D341Med (cell line): Measurements from ENCODE around the gene HEG1.

Experiments used
- DNase-seq: peaks from one replicate; pipeline ENCODE4 v3.0.0; 2012; ENCODE audit warnings: low spot score

HEG1 gene

DNA sequence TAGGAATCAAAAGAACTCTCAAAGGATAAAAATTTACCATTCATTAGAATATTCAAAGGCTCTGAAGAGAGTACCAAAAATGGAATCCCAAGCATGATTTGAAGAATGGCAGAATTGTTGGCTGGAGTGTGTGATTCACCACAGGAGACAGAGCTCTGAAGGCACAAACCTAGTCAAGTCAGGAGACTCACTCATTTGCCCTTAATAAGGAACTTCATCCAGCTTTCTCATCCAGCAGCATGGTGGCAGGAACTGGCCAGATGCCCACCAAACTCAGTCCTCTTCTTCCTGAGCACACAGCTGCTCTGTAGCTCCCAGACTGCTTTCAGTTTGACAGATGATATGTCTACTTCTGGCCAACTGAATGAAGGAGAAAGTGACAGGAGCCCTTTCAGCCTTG, 16.5 kb upstream of the HEG1 start:
- DNase-seq, result no peak

DNA sequence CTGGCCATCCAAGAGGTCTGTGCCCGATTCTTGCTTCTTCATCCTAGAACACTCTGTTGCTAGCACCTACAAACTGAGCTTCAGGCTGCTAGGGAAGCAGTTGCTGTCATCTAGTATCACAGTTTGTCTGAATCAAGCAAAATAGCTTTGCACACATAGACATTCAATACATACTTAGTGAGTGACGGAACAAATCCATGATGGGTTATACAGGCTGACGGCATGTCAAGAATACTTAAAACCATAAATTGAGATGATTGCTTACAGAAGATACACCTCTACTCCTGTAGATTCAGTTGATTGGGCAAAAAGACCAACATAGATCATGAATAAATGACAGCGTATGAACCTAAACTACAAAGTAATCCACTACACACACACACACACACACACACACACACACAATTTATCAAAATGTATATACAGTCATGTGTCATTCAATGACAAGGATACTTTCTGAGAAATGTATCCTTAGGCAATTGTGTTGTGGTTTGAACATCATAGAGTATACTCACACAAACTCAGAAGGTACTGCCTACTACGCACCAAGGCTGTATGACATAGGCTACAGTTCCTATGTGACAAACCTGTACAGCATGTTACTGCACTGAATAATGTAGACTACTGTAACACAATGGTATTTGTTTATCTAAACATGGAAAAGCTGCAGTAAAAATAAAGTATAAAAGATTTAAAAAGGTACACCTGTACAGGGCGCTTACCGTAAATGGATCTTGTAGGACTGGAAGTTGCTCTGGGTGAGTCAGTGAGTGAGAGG, 14.4 kb upstream of the HEG1 start:
- DNase-seq, result no peak

DNA sequence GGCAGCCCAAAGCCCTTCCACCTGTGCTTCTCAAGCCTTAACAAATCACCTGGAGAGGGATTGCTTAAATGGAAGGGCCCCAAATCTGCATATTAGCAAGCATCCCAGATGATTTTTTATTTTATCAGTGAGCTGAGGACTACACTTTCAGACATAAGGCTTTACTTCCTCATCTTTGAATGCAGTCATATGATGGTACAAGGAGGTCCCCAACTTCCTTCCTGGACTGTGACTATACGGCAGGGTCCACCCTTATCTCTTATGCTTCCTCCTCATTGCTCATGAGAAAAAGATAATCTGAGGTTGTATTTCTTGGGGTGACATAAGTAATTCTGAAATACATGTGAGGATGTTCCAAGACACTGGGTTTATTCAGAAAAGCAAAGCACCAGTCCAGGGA, 13.7 kb upstream of the HEG1 start:
- no peak for DNase-seq

DNA sequence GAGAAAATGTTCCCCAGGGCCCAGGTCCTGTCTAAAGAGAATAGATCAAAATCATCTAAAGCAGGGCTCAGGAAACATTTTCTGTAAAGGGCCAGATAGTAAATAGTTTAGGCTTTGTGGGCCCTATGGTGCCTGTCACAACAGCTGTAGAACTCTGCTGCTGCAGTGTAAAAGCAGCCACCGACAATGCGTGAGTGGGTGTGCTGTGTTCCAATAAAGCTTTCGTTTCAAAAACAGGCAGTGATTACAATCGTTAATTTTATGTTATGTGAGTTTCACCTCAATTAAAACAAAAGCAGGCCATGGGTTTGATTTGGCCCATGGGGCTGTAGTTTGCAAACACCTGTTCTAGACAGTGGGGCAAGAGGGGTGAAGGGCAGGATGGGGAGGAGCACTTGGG, 12.5 kb upstream of the HEG1 start:
- no peak for DNase-seq

DNA sequence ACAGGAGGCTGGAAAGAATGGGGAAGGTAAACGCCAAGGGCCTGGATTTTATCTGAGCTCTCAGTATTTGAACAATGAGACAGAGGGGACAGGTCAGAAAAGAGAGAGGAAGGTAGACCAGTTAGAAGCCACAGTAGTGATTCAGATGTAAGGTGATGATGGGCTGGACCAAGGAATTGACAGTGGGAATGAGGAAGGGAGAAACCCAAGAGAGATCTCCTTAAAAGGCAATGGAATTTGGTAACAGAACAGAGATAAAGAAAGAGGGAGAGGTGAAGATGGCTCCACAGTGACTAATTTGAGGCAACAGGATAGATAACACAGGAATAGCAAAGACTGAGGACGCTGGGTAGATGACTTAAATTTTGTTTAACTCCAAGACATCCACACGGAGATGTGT, 11.4 kb upstream of the HEG1 start:
- DNase-seq, result no peak

DNA sequence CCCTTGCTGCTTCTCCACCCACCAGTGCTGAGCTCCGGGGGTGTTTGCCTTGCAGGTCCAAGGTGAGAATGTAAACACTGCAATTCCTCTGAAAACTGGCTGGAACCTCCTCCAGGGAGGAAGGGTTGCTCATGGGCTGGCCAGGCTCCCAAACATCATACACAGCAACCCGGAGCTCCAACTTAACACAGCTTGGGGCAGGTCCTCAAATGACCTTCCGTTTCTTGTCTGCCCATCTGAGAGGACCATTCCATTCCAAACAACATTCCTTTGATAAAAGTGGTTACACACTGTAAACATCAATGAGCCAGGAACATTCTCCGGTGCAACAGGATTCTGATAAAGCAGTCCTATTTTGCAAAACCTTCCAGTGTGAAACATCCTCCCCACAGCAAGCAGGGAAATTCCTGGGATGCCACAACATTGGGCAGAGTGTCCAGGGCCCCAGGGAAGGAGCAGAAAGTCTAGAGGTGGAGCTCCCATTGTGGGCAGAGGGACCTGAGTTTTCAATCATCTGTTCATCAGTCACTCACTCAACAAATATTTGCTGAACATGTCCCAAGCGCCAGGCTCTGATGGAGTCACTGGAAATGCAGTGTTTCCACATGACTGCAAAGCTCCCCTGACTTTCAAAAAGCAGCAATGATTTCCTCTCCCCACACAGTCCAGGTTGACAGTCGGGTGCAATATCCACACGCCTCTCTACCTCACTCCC, 7.3 kb upstream of the HEG1 start:
- DNase-seq, result no peak

DNA sequence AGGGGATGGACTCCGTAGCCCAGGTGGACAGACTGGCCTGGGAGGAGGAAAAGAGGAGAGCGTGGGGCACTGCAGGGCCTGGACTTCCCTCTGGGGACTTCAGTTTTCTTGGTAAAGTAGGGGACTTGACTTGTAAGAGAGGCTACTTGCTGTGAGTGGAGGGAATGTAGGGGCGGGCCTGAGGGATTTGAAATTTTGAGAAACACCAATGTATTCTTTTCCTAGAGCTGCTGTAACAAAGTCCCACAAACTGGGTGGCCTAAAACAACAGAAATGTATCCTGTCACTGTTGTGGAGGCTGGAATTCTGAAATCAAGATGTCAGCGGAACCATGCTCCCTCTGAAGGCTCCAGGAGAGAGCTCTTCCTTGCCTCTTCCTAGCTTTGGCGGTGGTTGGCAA, 5.8 kb upstream of the HEG1 start:
- DNase-seq, result no peak

DNA sequence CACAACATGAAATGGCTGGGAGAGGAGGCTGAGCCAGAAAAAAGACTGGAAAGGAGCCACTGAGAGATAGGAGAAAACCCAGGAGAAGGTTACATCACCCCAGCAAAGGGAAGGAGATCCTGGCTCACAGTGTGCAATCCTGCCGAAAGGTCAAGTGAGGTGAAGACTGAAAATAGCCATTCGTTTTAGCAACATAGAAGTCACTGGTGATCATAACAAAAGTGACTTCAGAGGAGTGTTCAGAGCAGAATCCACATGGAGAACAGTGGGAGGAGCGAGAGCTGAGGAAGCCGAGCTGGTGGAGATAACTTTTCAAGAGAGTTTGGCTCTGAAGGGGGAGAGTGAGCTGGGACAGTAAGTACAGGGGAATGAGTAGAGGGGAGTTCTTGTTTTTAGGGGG, 5.4 kb upstream of the HEG1 start:
- DNase-seq, result no peak

DNA sequence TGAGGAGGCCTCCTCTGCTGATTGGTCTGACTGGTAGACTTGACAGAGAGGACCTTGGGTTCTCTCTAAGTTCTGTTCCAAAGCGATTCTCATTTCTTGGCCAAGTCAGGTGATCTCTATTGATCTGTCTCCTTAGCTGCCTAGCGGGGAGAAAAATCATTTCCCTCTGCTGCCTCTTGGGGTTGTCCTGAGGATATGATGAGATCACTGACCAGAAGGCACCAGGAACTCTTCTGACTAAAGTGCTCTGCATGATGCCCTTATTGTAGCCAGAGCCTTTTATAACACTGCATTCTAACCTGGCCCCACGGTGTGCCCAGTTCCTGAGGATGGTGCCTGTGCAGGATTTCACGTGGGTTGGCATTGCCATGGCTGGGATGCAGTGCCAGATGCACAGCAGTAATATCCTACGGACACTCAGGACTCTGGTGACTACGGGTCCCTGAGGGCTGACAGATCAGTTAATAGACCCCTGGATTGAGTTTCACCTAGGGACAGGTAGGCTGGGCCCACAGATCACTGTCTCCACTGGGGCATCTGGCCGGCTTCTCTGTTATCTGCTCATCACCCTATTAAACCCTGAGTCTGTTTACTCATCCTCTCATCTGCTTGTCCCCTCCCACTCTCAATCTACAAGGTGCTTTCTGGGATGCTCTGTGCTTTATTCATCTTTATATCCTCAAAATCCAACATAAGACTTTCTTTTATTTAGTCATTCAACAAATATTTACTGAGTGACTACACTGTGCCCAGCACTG, 3.9 kb upstream of the HEG1 start:
- no peak for DNase-seq

DNA sequence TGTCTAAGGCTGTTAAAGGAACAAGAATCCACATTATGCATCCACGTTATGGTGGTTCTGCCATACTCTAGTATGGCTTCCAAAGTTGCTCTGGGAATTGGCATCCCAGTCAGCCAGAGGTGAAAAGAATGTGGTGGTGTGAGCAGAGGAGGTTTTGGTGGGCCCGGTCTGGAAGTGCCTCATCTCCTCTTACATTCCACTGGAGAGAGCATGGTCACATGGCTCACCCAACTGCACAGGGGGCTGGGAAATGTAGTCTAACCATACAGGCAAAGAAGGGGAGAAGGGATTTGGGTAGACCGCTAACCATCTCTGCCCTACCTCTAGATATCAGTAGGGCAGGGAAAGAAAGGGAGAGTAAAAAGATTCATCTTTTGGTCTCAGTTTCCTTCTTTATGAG, 3.2 kb upstream of the HEG1 start:
- DNase-seq, result no peak

DNA sequence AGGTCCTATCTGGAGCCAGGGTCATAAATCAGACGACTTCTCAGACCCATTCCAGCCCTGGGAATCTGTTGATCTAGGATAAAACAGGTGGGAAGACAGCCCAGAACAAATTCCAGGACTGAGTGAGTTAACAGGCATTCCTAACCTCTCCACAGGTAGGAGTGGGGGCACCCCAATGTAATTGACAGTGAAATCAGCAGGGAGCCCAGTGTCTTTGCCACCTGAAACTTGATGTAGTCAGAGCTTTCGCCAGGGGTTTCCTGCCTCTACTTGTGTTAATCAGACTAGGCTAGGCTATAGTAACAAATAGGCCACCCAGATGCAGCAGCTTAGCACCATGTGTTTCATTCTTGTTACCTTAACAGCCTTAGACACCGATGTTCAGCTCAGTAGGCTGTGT, 2.7 kb upstream of the HEG1 start:
- DNase-seq, result no peak

DNA sequence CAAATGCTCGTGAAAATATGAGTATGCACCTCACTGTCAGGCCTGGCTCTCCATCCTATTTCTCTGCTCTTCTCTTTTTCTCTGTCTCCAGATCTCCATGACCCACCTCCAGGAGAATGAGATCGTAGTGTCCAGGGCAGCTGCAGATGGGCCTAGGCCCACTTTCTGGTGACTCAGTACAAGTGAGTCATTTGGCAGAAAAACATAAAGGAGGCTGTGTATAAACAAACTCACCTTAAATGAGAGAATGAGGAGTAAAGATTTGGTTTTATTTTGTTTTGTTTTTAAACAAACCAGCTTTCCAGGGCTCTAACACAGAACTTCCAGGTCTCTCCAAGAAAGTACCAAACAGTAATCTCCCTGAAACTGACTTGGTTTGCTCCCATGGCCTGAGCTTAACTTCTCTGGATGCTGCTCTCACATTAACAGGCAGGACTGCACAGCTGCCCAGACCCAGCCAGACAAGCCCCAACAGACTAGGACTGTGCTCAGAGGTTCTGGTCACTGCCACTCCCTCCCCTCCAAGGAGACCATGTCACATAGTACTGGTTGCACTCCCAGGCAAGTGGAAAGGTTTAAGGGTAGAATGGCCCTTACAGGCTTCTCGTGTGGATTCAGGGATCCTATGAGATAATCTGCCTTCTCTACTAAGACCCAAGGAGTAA, 1.5 kb upstream of the HEG1 start:
- no peak for DNase-seq

DNA sequence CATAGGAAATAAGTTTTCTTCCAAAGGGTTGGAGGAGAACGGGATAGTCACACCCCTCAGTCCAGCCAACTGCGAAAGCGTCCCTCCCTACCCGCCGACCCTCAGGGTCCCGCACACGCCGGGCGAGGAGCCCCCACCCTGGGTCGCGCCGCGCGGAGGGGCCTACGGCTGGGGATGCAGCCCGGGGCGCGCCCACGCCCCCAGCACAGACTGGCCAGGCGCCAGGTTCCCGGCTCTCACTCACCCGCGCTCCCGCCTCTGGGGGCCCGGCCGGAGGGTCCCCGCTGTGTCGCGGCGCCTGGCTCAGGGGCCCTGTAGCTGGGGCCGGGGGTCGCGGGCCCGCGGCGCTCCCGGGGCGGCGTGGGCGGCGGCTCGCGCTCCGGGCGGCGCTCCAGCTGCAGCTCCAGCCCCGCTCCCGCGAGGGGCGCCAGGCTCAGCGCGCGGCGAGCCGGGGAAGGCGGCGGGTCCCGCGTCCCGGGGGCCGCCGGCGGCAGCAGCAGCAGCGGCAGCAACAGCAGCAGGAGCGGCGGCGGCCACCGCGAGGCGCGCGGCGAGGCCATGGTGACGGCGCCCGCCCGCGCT, 375 bp downstream of the HEG1 start:
- DNase-seq, result peak; percentile 86

DNA sequence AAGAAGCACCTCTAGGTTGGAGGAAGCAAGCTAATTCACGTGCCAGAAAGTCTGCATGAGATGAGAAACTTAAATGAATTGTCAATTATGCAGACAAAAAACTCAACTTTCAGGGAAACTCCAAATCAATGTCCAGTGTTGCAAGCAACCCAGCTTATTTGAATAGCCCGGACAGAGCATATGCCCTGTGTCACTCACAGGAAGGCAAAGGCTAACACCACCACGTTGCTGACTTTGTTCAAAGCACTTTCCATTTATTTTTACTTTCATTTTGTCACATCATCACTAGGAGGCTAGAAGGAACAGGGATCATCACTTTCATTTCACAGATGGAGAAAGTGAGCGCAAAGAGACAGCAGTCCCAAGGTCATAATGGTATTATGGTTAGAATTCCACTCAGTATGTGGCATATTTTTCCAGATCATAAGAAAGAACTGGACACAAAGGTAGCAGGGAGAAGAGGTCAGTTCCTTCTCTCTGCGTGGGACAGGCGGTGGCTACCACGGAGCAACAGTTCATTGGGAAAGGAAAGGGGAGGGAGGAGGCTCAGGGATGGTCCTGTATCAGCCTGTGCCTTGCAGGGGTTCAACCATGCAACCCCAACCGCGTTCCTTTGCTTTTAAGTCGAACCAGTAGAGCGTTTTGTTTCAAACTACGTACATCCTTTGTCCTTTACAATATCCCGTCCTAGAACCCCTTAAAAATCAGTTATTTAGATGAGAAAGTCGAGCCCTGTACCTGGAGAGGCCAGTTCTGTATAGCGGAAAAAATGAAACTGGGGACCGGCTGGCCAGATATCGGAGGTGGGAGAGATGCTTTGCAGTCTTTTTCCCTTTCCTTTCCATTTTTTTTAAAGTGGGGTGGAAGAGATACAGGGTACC, 1.1 kb downstream of the HEG1 start:
- DNase-seq, result no peak

DNA sequence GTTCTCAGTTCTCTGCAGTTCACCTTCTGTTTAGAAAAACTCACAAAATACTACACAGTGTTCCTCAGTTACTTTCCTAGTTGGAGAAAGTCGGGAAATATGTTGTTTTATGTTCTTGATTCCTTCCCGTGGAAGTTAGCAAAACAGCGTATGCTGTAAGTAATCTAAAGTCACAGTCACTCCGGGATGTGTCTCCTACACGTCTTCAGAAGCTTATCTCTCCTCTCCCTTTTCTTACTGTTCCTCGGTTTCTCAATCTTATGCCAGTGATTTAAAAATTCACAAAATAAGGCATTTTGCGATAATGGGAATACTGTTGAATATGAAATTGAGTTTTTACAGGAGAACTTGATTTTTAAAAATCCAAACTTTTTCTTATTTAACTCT, 1.7 kb downstream of the HEG1 start:
- no peak for DNase-seq

DNA sequence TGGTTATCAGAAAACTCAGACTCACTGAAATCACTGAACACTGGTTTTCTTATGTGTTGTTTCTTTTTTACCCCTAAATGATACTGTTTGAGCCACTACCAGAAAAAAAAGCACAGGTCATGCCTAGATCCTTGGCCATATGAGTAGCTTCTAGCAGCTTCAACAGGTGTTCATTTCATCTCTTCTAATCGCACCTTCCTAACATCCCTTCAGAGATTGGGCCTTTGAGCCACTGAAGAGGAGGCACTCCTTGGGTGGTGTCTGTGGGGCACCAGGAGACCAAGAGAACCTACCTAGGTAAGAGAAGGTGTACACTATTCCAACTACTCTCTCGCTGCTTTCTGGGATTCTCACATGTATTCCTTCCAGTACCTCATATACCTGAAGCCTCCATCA, 2.5 kb downstream of the HEG1 start:
- DNase-seq, result no peak

DNA sequence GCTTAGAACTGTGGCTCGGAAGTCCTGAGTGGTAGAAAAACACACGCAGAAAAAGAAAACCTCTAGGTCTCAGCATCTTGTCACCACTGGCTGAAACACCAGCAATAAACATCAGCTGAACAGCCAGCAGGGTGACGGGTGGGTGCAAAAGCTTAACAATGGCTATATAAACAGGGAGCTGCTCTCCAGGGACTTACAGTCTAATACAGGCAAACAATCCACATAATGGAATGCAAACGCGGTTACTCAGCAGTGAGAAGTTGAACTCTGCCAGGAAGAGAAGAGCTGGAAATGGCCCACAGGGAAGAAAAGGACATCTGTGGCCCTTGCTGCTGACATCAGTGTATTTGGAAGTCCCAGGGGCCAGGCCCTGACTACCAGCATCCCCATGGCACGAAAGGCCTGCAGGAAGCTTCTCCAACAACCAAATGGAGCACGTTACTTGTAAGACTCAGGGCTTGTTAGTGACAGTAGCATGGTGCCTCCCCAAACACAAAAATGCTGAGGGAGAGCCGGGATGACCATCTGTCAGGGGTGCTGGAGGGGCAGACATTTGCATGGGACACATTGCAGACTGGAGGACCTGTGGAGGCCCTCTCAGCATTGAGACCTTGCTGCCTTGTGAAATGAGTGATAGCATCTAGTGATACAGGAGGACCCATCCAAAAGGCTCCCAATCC, 3.0 kb downstream of the HEG1 start:
- peak; percentile 47 for DNase-seq

DNA sequence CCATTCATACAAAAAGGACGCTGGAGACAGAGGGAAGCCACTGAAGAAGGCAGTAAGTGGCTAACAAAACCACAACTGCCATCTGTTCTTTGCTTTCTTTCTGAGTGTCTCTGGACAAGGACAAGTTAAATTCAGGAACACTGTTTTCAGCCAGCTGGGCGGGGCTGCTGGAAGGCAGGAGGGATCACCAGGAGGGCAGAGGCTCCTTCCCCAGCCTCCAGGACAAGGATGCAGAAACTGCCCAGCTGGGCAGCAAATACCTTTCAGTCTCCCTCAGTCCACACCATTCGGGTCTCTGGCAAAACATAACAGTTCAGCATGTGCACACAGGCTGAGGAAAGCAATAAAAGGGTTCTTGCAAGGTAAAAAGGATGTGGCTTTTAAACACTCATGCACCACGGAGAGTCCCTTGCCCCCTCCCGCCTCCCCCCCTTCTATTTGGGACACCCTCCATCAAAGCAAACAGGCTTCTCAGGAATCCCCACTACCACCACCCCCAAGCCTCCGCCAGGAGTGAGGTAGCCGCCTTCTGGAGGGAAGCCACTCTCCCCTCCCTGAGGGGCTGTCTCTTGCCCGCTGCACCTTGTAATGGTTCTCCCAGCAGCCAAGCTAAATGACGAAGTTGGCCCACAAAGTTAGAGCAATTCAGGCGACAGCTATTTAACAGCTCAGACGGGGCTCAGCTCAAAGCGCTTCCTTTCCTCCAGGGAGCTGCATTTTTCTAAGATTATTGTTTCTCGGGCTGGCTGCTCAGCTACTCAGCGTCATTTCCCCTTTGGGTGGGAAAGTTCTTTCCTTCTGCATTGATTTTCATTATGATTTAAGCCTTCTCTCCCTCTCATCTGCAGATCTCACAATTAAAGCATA, 3.8 kb downstream of the HEG1 start:
- DNase-seq, result no peak

DNA sequence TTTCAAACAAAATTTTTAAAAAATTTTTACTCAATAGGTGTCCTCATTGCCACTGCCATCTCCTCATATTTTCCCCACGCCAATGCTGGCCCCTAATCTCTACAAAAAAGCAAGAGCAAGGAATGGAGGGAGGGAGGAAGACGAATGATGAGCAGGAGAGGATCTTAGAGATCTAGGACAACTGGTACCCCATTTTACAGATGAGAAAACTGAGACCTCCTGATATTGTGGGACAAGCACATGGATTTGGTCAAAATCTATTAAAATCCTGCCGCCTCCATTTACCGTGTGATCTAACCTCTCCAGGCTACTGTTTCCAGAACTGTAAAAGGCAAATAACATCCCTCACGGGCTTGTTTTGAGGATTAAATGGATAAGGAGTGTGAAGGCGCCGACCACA, 4.6 kb downstream of the HEG1 start:
- DNase-seq, result no peak
